ENCODE measurements around the gene SCD. TPM values are rescaled to one million over a fixed set of nuclear protein-coding genes. Genes with fewer than 3 reads are reported as not detected.

The SCD gene
- total and polyA plus RNA-seq, 2 experiments from 2014 or later: 325 to 816 TPM

DNA sequence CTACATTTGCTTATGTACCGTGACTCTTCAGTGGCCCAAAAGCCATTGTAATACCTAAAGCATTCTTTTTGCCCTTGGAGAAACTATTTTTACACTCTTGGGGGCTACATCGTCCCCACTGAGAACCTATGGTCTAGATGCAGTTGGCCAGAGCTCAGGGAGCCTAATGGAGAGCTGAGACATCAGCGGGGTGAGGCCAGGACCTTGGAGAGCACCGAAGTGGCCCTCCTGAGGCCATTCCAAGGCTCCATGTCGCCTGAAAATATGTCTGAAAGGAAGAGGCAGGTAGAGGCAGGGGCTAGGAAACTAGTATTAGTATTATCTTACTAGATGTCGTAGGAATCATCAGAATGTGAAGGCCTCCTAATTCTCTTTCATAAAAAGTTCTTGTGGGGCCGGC is 21.9 kb upstream of the SCD start:
- H3K4me2 ChIP-seq: no peak overlapping the region
- H3K4me1 ChIP-seq (ENCODE audit: insufficient read depth): no peaks in the 10 kb centered on the region
- no peak for TF ChIP-seq ZNF331 (CRISPR knock-in tag; IDR thresholded peaks at IDR 0.05; ENCODE audit: low read depth)
- TF ChIP-seq, protein P1, sequence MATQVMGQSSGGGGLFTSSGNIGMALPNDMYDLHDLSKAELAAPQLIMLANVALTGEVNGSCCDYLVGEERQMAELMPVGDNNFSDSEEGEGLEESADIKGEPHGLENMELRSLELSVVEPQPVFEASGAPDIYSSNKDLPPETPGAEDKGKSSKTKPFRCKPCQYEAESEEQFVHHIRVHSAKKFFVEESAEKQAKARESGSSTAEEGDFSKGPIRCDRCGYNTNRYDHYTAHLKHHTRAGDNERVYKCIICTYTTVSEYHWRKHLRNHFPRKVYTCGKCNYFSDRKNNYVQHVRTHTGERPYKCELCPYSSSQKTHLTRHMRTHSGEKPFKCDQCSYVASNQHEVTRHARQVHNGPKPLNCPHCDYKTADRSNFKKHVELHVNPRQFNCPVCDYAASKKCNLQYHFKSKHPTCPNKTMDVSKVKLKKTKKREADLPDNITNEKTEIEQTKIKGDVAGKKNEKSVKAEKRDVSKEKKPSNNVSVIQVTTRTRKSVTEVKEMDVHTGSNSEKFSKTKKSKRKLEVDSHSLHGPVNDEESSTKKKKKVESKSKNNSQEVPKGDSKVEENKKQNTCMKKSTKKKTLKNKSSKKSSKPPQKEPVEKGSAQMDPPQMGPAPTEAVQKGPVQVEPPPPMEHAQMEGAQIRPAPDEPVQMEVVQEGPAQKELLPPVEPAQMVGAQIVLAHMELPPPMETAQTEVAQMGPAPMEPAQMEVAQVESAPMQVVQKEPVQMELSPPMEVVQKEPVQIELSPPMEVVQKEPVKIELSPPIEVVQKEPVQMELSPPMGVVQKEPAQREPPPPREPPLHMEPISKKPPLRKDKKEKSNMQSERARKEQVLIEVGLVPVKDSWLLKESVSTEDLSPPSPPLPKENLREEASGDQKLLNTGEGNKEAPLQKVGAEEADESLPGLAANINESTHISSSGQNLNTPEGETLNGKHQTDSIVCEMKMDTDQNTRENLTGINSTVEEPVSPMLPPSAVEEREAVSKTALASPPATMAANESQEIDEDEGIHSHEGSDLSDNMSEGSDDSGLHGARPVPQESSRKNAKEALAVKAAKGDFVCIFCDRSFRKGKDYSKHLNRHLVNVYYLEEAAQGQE (IDR thresholded peaks at IDR 0.05; ENCODE audit: unreplicated experiment): peak; percentile 94
- no peak overlapping the region for H2AFZ ChIP-seq
- H3K4me3 ChIP-seq: no peak overlapping the region
- no peak overlapping the region for H3K27ac ChIP-seq (ENCODE audit: low read depth)
- H3K9me3 Mint-ChIP-seq: no peaks in the 10 kb centered on the region
- ATAC-seq: peak; percentile 97
- H3K4me1 Mint-ChIP-seq: no peaks in the 10 kb centered on the region
- no peaks in the 10 kb centered on the region for H3K27me3 ChIP-seq (ENCODE audit: insufficient read depth)
- peak; percentile 80 for DNase-seq (ENCODE audit: low spot score)
- H3K36me3 Mint-ChIP-seq (ENCODE audit: low read depth): no peaks in the 10 kb centered on the region
- H3K79me2 ChIP-seq (replicated peaks; ENCODE audit: insufficient read depth): no peaks in the 10 kb centered on the region
- no peak overlapping the region for H3K4me3 Mint-ChIP-seq
- H3K27ac Mint-ChIP-seq: no peak overlapping the region
- H3F3A ChIP-seq (replicated peaks; ENCODE audit: low read depth): no peaks in the 10 kb centered on the region
- H3K27me3 Mint-ChIP-seq (ENCODE audit: insufficient read depth, low read depth, poor library complexity): peaks cover 2% of the 10 kb centered on the region
- no peaks in the 10 kb centered on the region for H4K20me1 ChIP-seq (replicated peaks; ENCODE audit: insufficient read depth)
- H3K36me3 ChIP-seq (ENCODE audit: insufficient read depth): no peaks in the 10 kb centered on the region
- H3K9me2 ChIP-seq (ENCODE audit: insufficient read depth): no peaks in the 10 kb centered on the region

DNA sequence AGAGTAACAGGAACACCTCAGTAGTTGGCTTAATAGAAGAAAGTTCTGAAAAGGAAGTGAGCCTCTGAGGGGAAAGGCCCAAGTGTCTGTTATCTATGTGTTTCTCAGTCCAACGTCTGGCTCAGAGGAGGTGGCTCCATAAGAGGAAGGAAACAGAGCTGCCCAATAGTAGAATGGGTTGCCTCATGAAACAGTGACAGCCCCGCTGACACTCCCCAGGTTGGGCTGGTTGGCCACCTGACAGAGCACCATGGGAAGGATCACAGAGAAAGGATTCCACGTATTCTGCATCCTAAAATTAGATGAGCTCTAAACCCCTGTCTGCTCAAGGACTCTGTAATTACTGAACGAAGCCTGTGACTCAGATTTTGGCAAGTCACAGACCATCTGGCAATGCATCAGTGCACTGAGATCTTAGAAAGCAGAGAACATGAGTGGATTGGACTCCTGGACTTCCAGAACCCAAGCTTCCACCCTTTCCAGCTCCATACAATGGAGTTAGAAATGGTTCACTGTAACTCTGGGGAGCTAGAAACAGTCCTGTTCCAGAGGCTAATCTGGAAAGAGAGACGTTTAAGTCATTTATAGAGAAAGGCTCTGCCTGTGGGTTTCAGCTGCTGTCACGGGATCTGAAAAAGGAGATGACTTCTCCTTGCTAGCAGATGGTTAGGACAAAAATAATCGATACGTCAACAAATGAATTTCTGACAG is 19.9 kb upstream of the SCD start:
- Histone ChIP-seq H3K4me1 (ENCODE audit: insufficient read depth) (no peaks in the 10 kb centered on the region), H3K27me3 (ENCODE audit: insufficient read depth) (no peaks in the 10 kb centered on the region), H3F3A (replicated peaks; ENCODE audit: low read depth) (no peaks in the 10 kb centered on the region), H2AFZ (no peak overlapping the region), H3K27ac (ENCODE audit: low read depth) (no peak overlapping the region), H3K36me3 (ENCODE audit: insufficient read depth) (no peaks in the 10 kb centered on the region), H3K4me3 (no peak overlapping the region), H3K4me2 (no peak overlapping the region), H3K79me2 (replicated peaks; ENCODE audit: insufficient read depth) (no peaks in the 10 kb centered on the region), H4K20me1 (replicated peaks; ENCODE audit: insufficient read depth) (no peaks in the 10 kb centered on the region), H3K9me2 (ENCODE audit: insufficient read depth) (no peaks in the 10 kb centered on the region)
- Mint-ChIP-seq H3K27ac (no peak overlapping the region), H3K4me3 (no peak overlapping the region), H3K36me3 (ENCODE audit: low read depth) (no peaks in the 10 kb centered on the region), H3K9me3 (no peaks in the 10 kb centered on the region), H3K4me1 (no peaks in the 10 kb centered on the region), H3K27me3 (ENCODE audit: insufficient read depth, low read depth, poor library complexity) (peaks cover 3% of the 10 kb centered on the region)
- DNase-seq (ENCODE audit: low spot score) (no peak), ATAC-seq (no peak)
- TF ChIP-seq POLR2AphosphoS5 (IDR thresholded peaks at IDR 0.05; ENCODE audit: low read depth) (no peak), ZNF331 (CRISPR knock-in tag; IDR thresholded peaks at IDR 0.05; ENCODE audit: low read depth) (no peak), EZH2phosphoT487 (IDR thresholded peaks at IDR 0.05; ENCODE audit: unreplicated experiment) (no peak), CREB1 (CRISPR knock-in tag; IDR thresholded peaks at IDR 0.05; ENCODE audit: low read depth) (no peak), STAT1 (IDR thresholded peaks at IDR 0.05; ENCODE audit: unreplicated experiment) (no peak)
- TF ChIP-seq, protein P2, sequence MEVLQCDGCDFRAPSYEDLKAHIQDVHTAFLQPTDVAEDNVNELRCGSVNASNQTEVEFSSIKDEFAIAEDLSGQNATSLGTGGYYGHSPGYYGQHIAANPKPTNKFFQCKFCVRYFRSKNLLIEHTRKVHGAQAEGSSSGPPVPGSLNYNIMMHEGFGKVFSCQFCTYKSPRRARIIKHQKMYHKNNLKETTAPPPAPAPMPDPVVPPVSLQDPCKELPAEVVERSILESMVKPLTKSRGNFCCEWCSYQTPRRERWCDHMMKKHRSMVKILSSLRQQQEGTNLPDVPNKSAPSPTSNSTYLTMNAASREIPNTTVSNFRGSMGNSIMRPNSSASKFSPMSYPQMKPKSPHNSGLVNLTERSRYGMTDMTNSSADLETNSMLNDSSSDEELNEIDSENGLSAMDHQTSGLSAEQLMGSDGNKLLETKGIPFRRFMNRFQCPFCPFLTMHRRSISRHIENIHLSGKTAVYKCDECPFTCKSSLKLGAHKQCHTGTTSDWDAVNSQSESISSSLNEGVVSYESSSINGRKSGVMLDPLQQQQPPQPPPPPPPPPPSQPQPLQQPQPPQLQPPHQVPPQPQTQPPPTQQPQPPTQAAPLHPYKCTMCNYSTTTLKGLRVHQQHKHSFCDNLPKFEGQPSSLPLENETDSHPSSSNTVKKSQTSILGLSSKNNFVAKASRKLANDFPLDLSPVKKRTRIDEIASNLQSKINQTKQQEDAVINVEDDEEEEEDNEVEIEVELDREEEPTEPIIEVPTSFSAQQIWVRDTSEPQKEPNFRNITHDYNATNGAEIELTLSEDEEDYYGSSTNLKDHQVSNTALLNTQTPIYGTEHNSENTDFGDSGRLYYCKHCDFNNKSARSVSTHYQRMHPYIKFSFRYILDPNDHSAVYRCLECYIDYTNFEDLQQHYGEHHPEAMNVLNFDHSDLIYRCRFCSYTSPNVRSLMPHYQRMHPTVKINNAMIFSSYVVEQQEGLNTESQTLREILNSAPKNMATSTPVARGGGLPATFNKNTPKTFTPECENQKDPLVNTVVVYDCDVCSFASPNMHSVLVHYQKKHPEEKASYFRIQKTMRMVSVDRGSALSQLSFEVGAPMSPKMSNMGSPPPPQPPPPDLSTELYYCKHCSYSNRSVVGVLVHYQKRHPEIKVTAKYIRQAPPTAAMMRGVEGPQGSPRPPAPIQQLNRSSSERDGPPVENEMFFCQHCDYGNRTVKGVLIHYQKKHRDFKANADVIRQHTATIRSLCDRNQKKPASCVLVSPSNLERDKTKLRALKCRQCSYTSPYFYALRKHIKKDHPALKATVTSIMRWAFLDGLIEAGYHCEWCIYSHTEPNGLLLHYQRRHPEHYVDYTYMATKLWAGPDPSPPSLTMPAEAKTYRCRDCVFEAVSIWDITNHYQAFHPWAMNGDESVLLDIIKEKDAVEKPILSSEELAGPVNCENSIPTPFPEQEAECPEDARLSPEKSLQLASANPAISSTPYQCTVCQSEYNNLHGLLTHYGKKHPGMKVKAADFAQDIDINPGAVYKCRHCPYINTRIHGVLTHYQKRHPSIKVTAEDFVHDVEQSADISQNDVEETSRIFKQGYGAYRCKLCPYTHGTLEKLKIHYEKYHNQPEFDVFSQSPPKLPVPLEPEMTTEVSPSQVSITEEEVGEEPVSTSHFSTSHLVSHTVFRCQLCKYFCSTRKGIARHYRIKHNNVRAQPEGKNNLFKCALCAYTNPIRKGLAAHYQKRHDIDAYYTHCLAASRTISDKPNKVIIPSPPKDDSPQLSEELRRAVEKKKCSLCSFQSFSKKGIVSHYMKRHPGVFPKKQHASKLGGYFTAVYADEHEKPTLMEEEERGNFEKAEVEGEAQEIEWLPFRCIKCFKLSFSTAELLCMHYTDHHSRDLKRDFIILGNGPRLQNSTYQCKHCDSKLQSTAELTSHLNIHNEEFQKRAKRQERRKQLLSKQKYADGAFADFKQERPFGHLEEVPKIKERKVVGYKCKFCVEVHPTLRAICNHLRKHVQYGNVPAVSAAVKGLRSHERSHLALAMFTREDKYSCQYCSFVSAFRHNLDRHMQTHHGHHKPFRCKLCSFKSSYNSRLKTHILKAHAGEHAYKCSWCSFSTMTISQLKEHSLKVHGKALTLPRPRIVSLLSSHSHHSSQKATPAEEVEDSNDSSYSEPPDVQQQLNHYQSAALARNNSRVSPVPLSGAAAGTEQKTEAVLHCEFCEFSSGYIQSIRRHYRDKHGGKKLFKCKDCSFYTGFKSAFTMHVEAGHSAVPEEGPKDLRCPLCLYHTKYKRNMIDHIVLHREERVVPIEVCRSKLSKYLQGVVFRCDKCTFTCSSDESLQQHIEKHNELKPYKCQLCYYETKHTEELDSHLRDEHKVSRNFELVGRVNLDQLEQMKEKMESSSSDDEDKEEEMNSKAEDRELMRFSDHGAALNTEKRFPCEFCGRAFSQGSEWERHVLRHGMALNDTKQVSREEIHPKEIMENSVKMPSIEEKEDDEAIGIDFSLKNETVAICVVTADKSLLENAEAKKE (CRISPR knock-in tag; IDR thresholded peaks at IDR 0.05): no peak
- TF ChIP-seq, protein P3, sequence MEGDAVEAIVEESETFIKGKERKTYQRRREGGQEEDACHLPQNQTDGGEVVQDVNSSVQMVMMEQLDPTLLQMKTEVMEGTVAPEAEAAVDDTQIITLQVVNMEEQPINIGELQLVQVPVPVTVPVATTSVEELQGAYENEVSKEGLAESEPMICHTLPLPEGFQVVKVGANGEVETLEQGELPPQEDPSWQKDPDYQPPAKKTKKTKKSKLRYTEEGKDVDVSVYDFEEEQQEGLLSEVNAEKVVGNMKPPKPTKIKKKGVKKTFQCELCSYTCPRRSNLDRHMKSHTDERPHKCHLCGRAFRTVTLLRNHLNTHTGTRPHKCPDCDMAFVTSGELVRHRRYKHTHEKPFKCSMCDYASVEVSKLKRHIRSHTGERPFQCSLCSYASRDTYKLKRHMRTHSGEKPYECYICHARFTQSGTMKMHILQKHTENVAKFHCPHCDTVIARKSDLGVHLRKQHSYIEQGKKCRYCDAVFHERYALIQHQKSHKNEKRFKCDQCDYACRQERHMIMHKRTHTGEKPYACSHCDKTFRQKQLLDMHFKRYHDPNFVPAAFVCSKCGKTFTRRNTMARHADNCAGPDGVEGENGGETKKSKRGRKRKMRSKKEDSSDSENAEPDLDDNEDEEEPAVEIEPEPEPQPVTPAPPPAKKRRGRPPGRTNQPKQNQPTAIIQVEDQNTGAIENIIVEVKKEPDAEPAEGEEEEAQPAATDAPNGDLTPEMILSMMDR (conservative IDR thresholded peaks at IDR 0.05; ENCODE audit: low read depth in 2 of 2): no peak

All from GM23338 (cell line).